Subcutaneous abdominal adipose tissue (tissue), 5 donors: ENCODE data around the gene SLC2A9.

Experiments
- H3K27ac ChIP-seq: one replicate; pipeline ENCODE4 v1.7.0; 2013; ENCODE audit warnings: low read depth, mild to moderate bottlenecking, inconsistent platforms, low read length, moderate library complexity
- H3K27me3 ChIP-seq, 5 donors: one replicate each; pipeline ENCODE4 v1.7.0; 2013; ENCODE audit warnings: low read length in 5 of 5, inconsistent platforms in 1 of 5; ENCODE audit not compliant: control insufficient read depth in 5 of 5, insufficient read depth in 4 of 5
- H3K36me3 ChIP-seq, 5 donors: one replicate each; pipeline ENCODE4 v1.7.0; 2013; ENCODE audit warnings: low read length in 5 of 5; ENCODE audit not compliant: control insufficient read depth in 5 of 5, insufficient read depth in 5 of 5
- H3K4me1 ChIP-seq, 5 donors: one replicate each; pipeline ENCODE4 v1.7.0; 2013; ENCODE audit warnings: low read length in 5 of 5, mild to moderate bottlenecking in 3 of 5, moderate library complexity in 1 of 5; ENCODE audit not compliant: control insufficient read depth in 5 of 5, insufficient read depth in 5 of 5
- H3K4me3 ChIP-seq, 5 donors: one replicate each; pipeline ENCODE4 v1.7.0; 2013; ENCODE audit warnings: low read length in 5 of 5, low read depth in 1 of 5
- H3K9ac ChIP-seq, 5 donors: one replicate each; pipeline ENCODE4 v1.7.0; 2013; ENCODE audit warnings: low read length in 5 of 5, mild to moderate bottlenecking in 4 of 5, moderate library complexity in 3 of 5
- H3K9me3 ChIP-seq, 5 donors: one replicate each; pipeline ENCODE4 v1.7.0; 2013; ENCODE audit warnings: low read length in 5 of 5; ENCODE audit not compliant: control insufficient read depth in 5 of 5
- donor health status: healthy.
- donor health status: healthy.
- donor health status: healthy.
- donor health status: healthy.
- donor health status: healthy.

Gene SLC2A9

GRCh38 chr4:9952415-9952950, 68.8 kb downstream of the SLC2A9 start:
- no peak overlapping the region for H3K27ac ChIP-seq
- H3K4me3 ChIP-seq: no peak overlapping the region
- H3K9me3 ChIP-seq: no peaks in the 10 kb centered on the region
- H3K9ac ChIP-seq: no peak overlapping the region
- no peaks in the 10 kb centered on the region for H3K4me1 ChIP-seq
- no peaks in the 10 kb centered on the region for H3K27me3 ChIP-seq
- no peaks in the 10 kb centered on the region for H3K36me3 ChIP-seq

DNA sequence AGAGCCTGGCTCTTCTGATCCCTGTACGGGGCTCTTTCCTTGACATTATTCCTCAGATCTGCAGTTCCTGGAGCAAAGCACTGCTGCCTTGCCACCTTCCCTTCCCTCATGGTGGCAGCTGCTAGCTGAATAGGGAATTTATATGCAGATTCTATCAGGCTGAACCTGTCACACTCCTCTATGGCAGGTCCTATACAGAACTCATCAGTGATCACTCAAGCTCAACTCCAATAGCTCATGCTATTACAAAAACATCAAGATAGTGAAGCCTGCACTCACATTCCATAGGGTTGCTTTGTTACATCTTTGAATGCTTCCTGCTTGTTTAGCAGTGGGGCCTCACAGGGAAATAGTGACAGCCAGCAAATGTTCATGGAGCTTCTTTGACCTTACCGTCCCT, 71.7 kb downstream of the SLC2A9 start:
- Histone ChIP-seq H3K4me1 (no peaks in the 10 kb centered on the region), H3K9ac (no peak overlapping the region), H3K27me3 (no peaks in the 10 kb centered on the region)

DNA sequence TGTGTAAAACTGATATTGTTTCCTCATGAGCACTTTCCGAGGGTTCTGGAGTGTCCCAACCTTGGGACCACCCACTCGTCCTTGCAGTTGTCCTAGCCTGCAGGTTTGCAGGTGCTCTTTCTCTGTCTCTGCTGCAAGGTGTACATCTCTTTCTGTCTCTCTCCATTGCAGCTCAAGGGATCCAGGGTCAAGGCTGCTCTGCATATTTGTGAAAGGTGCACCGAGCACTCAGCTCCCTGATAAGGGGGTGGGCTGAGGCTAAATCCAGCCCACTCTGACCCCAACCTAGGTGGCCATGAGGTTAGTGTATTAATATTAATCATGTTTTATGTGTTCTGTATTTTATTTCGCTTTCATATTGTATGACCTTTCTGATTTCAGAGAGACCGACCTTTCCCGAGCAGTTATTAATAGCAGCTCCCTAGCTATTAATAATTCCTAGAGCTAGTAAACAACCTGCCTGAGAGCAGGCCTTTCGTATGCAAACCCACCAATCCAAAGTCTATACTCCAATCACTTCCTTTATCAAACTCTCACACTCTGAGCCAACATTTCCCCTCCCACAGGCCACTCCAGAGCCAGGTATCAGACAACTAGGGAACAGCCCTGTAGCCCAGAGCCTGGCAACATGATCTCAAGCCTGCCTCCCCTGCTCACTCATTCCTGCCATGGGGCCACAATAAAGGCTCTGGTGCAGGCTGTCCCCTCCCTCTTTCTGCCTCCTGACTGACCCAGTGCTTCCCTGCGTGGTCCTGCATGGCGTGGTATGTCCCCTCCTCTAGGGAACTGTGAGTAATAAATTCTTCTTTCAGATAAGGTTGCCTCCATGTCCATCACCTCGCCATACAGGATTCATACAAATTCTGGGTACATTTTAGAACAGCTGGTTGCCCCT, 73.9 kb downstream of the SLC2A9 start:
- Histone ChIP-seq H3K4me3 (no peak overlapping the region), H3K9me3 (no peaks in the 10 kb centered on the region), H3K27ac (no peak overlapping the region), H3K36me3 (no peaks in the 10 kb centered on the region), H3K9ac (no peak overlapping the region), H3K27me3 (no peaks in the 10 kb centered on the region), H3K4me1 (no peaks in the 10 kb centered on the region)

More for the DNA sequence above, 71.7 kb downstream of the SLC2A9 start:
- Histone ChIP-seq H3K27ac (no peak overlapping the region), H3K36me3 (no peaks in the 10 kb centered on the region), H3K4me3 (no peak overlapping the region), H3K9me3 (no peaks in the 10 kb centered on the region)

DNA sequence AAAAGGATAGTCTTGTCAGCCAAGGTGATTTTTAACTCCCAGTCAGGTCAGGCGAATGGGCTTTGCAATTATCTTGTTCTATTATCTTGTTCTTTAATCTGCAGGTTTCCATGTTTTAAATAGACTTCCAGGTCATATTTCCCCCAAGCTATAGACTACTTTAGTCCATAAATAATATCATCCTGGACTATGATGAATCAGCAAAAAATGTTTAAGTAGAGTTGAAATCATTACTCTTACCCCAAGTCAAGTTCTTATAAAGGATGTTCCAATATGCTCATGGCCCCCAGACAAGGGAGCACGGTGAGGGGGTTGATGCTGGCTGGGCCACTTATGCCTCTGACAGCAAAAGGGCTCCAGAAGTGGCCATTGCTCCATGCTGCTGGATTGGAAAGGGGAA, 75.1 kb downstream of the SLC2A9 start:
- Histone ChIP-seq H3K9ac (no peak overlapping the region), H3K27ac (no peak overlapping the region), H3K4me3 (no peak overlapping the region)

GRCh38 chr4:9944431-9945425, 76.6 kb downstream of the SLC2A9 start:
- H3K27ac ChIP-seq: no peak overlapping the region
- peaks cover 0 to 3% (median 0%) of the 10 kb centered on the region in 5 donors for H3K36me3 ChIP-seq
- H3K9ac ChIP-seq: no peak overlapping the region
- no peaks in the 10 kb centered on the region for H3K9me3 ChIP-seq
- H3K27me3 ChIP-seq: no peaks in the 10 kb centered on the region
- H3K4me3 ChIP-seq: no peak overlapping the region
- H3K4me1 ChIP-seq: no peaks in the 10 kb centered on the region

More for the DNA sequence above, 75.1 kb downstream of the SLC2A9 start:
- peaks cover 0 to 3% (median 0%) of the 10 kb centered on the region in 5 donors for H3K36me3 ChIP-seq
- H3K4me1 ChIP-seq: no peaks in the 10 kb centered on the region
- no peaks in the 10 kb centered on the region for H3K27me3 ChIP-seq
- H3K9me3 ChIP-seq: no peaks in the 10 kb centered on the region

- peaks cover 0 to 3% (median 0%) of the 10 kb centered on the region in 5 donors for H3K36me3 ChIP-seq
- H3K9ac ChIP-seq: no peak overlapping the region
- H3K27ac ChIP-seq: no peak overlapping the region
- no peak overlapping the region for H3K4me3 ChIP-seq
- no peaks in the 10 kb centered on the region for H3K4me1 ChIP-seq
- no peaks in the 10 kb centered on the region for H3K9me3 ChIP-seq
- no peaks in the 10 kb centered on the region for H3K27me3 ChIP-seq
Measured at GRCh38 chr4:9943761-9944160, 77.5 kb downstream of the SLC2A9 start.

DNA sequence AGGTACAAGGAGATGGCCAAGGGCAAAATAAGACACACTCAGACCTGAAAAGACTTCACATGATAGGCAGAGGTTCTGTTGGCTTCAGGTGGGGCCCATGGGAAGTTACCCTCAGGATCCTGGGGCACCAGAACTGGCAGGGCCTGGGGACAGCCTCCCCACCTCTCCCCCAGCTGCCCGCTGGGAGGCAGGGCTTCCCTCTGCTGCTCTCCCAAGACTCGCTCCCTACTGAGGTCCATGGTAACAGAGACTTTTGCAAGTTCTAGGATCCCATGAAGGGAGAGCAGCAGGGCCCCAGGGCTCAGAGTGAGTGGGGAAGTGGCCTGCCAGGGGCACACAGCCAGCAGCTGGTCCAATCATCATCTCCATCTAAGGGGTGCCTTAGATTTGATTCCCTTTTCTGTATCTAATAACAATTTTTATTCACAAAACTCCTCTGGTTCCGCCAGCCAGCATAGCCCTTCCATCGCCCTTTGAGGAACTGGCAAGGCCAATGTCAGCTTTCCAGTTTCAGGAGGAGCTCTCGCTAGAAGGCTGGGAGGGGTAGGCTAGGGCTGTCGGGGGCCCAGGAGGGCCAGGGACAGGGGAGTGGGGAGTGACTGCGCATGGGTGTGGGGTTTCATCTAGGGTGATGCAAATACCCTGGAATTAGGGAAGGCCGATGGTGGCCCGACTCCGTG, 78.2 kb downstream of the SLC2A9 start:
- no peak overlapping the region for H3K4me3 ChIP-seq
- H3K27me3 ChIP-seq: no peaks in the 10 kb centered on the region
- no peak overlapping the region for H3K27ac ChIP-seq
- no peaks in the 10 kb centered on the region for H3K9me3 ChIP-seq
- H3K4me1 ChIP-seq: no peaks in the 10 kb centered on the region
- H3K9ac ChIP-seq: no peak overlapping the region
- peaks cover 0 to 3% (median 0%) of the 10 kb centered on the region in 5 donors for H3K36me3 ChIP-seq

DNA sequence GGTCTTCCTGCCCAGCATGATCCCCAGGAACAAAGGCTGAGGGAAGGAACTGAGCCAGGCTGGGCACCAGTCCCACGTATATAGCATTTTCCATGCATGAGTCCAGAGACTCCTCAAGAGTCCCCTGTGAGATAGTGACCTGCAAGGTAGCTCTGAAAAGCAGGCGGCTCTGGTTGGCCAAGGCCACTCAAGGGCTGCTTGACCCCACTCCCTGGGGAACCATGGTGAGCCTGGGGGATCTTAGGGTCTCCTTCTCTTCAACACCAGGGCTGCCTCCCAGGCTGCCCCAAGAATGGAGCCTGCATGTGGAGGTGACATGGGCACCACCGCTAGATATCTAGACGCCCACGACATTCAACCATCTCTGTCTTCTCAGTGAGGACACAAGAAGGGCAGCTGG, 79.2 kb downstream of the SLC2A9 start:
- Histone ChIP-seq H3K27me3 (no peaks in the 10 kb centered on the region), H3K9ac (no peak overlapping the region), H3K4me1 (no peaks in the 10 kb centered on the region), H3K27ac (no peak overlapping the region), H3K9me3 (no peaks in the 10 kb centered on the region), H3K36me3 (peaks cover 0 to 3% (median 0%) of the 10 kb centered on the region in 5 donors), H3K4me3 (no peak overlapping the region)

DNA sequence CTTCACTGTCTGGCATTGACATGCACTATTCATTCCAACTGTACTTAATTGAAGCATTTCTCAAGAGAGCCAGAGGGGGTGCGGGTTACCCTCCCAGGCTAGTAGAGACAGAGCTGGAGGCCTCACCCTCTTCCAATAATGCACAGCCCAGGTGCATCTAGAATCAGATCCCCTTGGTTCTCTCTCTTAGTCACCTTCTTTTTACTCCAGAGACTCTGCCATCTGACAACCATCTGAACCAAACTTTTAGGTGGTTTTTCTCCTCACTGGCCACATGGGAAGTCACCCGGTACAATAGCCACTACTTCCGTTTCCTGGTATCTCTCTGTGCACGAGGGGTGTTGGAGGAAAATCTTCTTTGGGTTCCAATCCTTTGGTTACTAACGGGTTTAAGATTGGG, 81.3 kb downstream of the SLC2A9 start:
- no peaks in the 10 kb centered on the region for H3K27me3 ChIP-seq
- no peaks in the 10 kb centered on the region for H3K9me3 ChIP-seq
- no peak overlapping the region for H3K9ac ChIP-seq
- H3K4me1 ChIP-seq: no peaks in the 10 kb centered on the region
- no peak overlapping the region for H3K27ac ChIP-seq
- no peak overlapping the region for H3K4me3 ChIP-seq
- peaks cover 0 to 4% (median 0%) of the 10 kb centered on the region in 5 donors for H3K36me3 ChIP-seq
